DND-41 (cell line): Measurements from ENCODE around the gene MITF.
"Not testable (repeated sequence)": the region's sequence is repeated elsewhere in the genome, so short reads cannot be mapped to it uniquely, and the experiment has no call there.

Source experiments
- ATAC-seq: fragments of 200-7000 bp; cut with Tn5 transposase; 3 replicates; pipeline ENCODE4 v1.9.1; 2021; ENCODE audit warnings: low read depth; ENCODE audit not compliant: insufficient read depth
- DNase-seq: peaks from one replicate; pipeline ENCODE4 v3.0.0-alpha.2; 2020
- H2AFZ ChIP-seq: 2 replicates; pipeline ENCODE4 v1.6.0; 2012; ENCODE audit warnings: low read depth, low read length
- H3K27ac ChIP-seq: 2 replicates; pipeline ENCODE4 v1.5.1; 2012; ENCODE audit warnings: low read length, inconsistent platforms
- H3K27me3 ChIP-seq: fragments of 200-600 bp; sonication (generic); 2 replicates; pipeline ENCODE4 v1.6.0; 2012; ENCODE audit warnings: low read length, mild to moderate bottlenecking, inconsistent platforms; ENCODE audit not compliant: insufficient read depth, poor library complexity
- H3K36me3 ChIP-seq: 2 replicates; pipeline ENCODE4 v1.5.1; 2012; ENCODE audit warnings: low read length, inconsistent platforms; ENCODE audit not compliant: insufficient read depth
- H3K4me1 ChIP-seq: 2 replicates; pipeline ENCODE4 v1.5.1; 2012; ENCODE audit warnings: mild to moderate bottlenecking, low read length; ENCODE audit not compliant: insufficient read depth
- H3K4me2 ChIP-seq: 2 replicates; pipeline ENCODE4 v1.6.0; 2012; ENCODE audit warnings: mild to moderate bottlenecking, moderate library complexity, low read length, inconsistent platforms; ENCODE audit not compliant: insufficient read depth
- H3K4me3 ChIP-seq, 2 experiments: fragments of 200-600 bp in 1 of 2; shearing (Covaris generic) in 1 of 2; 2 replicates each; pipeline ENCODE4 v1.5.1; 2012 to 2016; ENCODE audit warnings: inconsistent platforms in 2 of 2, low read length in 2 of 2, mild to moderate bottlenecking in 2 of 2, low read depth in 1 of 2, moderate library complexity in 1 of 2
- H3K79me2 ChIP-seq: 2 replicates; pipeline ENCODE4 v1.6.0; 2012; ENCODE audit warnings: low read length, inconsistent platforms; ENCODE audit not compliant: insufficient read depth
- H3K9ac ChIP-seq: 2 replicates; pipeline ENCODE4 v1.6.0; 2012; ENCODE audit warnings: low read depth, mild to moderate bottlenecking, inconsistent platforms, low read length, moderate library complexity
- H3K9me3 ChIP-seq: 2 replicates; pipeline ENCODE4 v1.5.1; 2012; ENCODE audit warnings: low read length, moderate library complexity, mild to moderate bottlenecking, inconsistent platforms; ENCODE audit not compliant: insufficient read depth, severe bottlenecking
- H4K20me1 ChIP-seq: 2 replicates; pipeline ENCODE4 v1.6.0; 2012; ENCODE audit warnings: low read length; ENCODE audit not compliant: insufficient read depth
- CTCF ChIP-seq: IDR thresholded peaks from 2 replicates; pipeline ENCODE4 v1.5.1; 2012; ENCODE audit warnings: borderline replicate concordance, low read length, moderate library complexity, mild to moderate bottlenecking; ENCODE audit not compliant: poor library complexity, severe bottlenecking; ENCODE audit errors: extremely low read depth
- EZH2 ChIP-seq: IDR thresholded peaks from 3 replicates; pipeline ENCODE4 v1.6.1; 2012; ENCODE audit warnings: borderline replicate concordance, low read depth, mild to moderate bottlenecking, moderate library complexity, low read length, inconsistent platforms; ENCODE audit not compliant: severe bottlenecking

The MITF gene

GRCh38 chr3:69902386-69902785 is 163.1 kb downstream of the MITF start:
- Histone ChIP-seq H3K4me2 (no peak overlapping the region), H3K27me3 (peaks cover 16% of the 10 kb centered on the region), H3K27ac (no peak overlapping the region), H3K79me2 (no peaks in the 10 kb centered on the region), H3K4me1 (no peaks in the 10 kb centered on the region), H3K9me3 (no peaks in the 10 kb centered on the region), H4K20me1 (no peaks in the 10 kb centered on the region), H3K36me3 (no peaks in the 10 kb centered on the region), H3K9ac (no peak overlapping the region), H2AFZ (no peak overlapping the region), H3K4me3 (no peak overlapping the region)
- DNase-seq (no peak), ATAC-seq (no peak)
- TF ChIP-seq EZH2 = no peak
- no peak for TF ChIP-seq CTCF

GRCh38 chr3:69906351-69906966 is 167.2 kb downstream of the MITF start:
- Histone ChIP-seq H3K4me3 (no peak overlapping the region), H2AFZ (no peak overlapping the region), H3K4me2 (no peak overlapping the region), H3K27me3 (peaks cover 12% of the 10 kb centered on the region), H3K4me1 (no peaks in the 10 kb centered on the region), H3K36me3 (no peaks in the 10 kb centered on the region), H3K27ac (no peak overlapping the region), H3K79me2 (no peaks in the 10 kb centered on the region), H3K9ac (no peak overlapping the region), H3K9me3 (no peaks in the 10 kb centered on the region), H4K20me1 (no peaks in the 10 kb centered on the region)
- no peak for ATAC-seq
- no peak for DNase-seq
- TF ChIP-seq EZH2 = no peak
- no peak for TF ChIP-seq CTCF

- no peak for DNase-seq
- Histone ChIP-seq H2AFZ (no peak overlapping the region), H3K4me3 (no peak overlapping the region), H3K27ac (no peak overlapping the region), H3K79me2 (no peaks in the 10 kb centered on the region), H3K36me3 (no peaks in the 10 kb centered on the region), H3K4me1 (no peaks in the 10 kb centered on the region), H3K9me3 (no peaks in the 10 kb centered on the region), H3K4me2 (no peak overlapping the region), H3K27me3 (peaks cover 12% of the 10 kb centered on the region), H3K9ac (no peak overlapping the region), H4K20me1 (no peaks in the 10 kb centered on the region)
- ATAC-seq = no peak
- TF ChIP-seq CTCF (no peak), EZH2 (no peak)
These were observed 168.3 kb downstream of the MITF start for GRCh38 chr3:69907554-69907953.

- not testable (repeated sequence) for H3K27me3 ChIP-seq, H3K9ac ChIP-seq, H3K4me3 ChIP-seq, H3K27ac ChIP-seq, H3K4me2 ChIP-seq, ATAC-seq, H2AFZ ChIP-seq, H3K4me1 ChIP-seq, H3K79me2 ChIP-seq, DNase-seq, H3K36me3 ChIP-seq, H3K9me3 ChIP-seq, H4K20me1 ChIP-seq
These were observed 170.6 kb downstream of the MITF start for GRCh38 chr3:69909859-69910258.
